ENCODE measurements around the gene SORL1.

DNA sequence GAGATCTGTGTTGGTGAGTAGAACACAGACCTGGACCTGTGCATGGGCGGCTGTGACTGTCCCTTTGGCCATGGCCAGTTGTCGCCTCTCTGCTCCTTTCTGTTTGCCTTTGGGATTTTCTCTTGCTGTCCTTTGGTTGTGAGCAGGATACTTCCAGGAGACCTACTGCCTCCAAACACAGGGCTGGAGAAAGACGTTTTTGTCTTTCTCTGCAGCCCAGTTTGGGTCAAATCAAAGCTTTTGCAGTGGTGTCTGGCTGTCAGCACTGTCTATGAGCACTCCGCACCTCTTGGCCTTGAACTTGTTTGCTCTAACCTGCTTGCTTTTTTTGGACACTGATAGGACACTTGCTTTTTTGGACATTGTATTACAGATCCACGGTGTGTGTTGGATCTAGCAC, 109.6 kb downstream of the SORL1 start:
- TF ChIP-seq, protein P1, sequence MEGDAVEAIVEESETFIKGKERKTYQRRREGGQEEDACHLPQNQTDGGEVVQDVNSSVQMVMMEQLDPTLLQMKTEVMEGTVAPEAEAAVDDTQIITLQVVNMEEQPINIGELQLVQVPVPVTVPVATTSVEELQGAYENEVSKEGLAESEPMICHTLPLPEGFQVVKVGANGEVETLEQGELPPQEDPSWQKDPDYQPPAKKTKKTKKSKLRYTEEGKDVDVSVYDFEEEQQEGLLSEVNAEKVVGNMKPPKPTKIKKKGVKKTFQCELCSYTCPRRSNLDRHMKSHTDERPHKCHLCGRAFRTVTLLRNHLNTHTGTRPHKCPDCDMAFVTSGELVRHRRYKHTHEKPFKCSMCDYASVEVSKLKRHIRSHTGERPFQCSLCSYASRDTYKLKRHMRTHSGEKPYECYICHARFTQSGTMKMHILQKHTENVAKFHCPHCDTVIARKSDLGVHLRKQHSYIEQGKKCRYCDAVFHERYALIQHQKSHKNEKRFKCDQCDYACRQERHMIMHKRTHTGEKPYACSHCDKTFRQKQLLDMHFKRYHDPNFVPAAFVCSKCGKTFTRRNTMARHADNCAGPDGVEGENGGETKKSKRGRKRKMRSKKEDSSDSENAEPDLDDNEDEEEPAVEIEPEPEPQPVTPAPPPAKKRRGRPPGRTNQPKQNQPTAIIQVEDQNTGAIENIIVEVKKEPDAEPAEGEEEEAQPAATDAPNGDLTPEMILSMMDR (IDR thresholded peaks at IDR 0.05): no peak
- TF ChIP-seq EZH2phosphoT487 (IDR thresholded peaks at IDR 0.05) (no peak), EZH2 (IDR thresholded peaks at IDR 0.05) (no peak)
